ENCODE measurements around the gene TMEM156.
"Not testable (repeated sequence)": the region's sequence is repeated elsewhere in the genome, so short reads cannot be mapped to it uniquely, and the experiment has no call there.

TMEM156 gene

GRCh38 chr4:38988353-38988752 lies 43.9 kb downstream of the TMEM156 start:
- not testable (repeated sequence) for FAIRE-seq

- FAIRE-seq, result no peak
Observed at GRCh38 chr4:38987491-38987890, 44.7 kb downstream of the TMEM156 start.

- no peak for FAIRE-seq
Observed at GRCh38 chr4:38985410-38986100, 46.7 kb downstream of the TMEM156 start.

GRCh38 chr4:38983787-38984598 lies 48.2 kb downstream of the TMEM156 start:
- no peak for FAIRE-seq

GRCh38 chr4:38983291-38983690 lies 48.9 kb downstream of the TMEM156 start:
- no peak for FAIRE-seq

- FAIRE-seq, result no peak
Observed at GRCh38 chr4:38982361-38983095, 49.7 kb downstream of the TMEM156 start.

GRCh38 chr4:38980903-38981676 lies 51.1 kb downstream of the TMEM156 start:
- no peak for FAIRE-seq

GRCh38 chr4:38979511-38980230 lies 52.5 kb downstream of the TMEM156 start:
- no peak for FAIRE-seq

- FAIRE-seq, result no peak
Observed at GRCh38 chr4:38979081-38979480, 53.1 kb downstream of the TMEM156 start.

- FAIRE-seq, result no peak
Observed at GRCh38 chr4:38976308-38976707, 55.9 kb downstream of the TMEM156 start.

GRCh38 chr4:38968668-38969067 lies 63.5 kb downstream of the TMEM156 start:
- FAIRE-seq, result no peak

- no peak for FAIRE-seq
Observed at GRCh38 chr4:38967260-38968095, 64.7 kb downstream of the TMEM156 start.

GRCh38 chr4:38965866-38966265 lies 66.3 kb downstream of the TMEM156 start:
- no peak for FAIRE-seq

- FAIRE-seq, result no peak
Observed at GRCh38 chr4:38964942-38965775, 67.0 kb downstream of the TMEM156 start.

- FAIRE-seq, result not testable (repeated sequence)
Observed at GRCh38 chr4:38959248-38959647, 73.0 kb downstream of the TMEM156 start.

GRCh38 chr4:38958453-38959190 lies 73.6 kb downstream of the TMEM156 start:
- FAIRE-seq, result no peak

GRCh38 chr4:38957893-38958292 lies 74.3 kb downstream of the TMEM156 start:
- FAIRE-seq, result no peak

GRCh38 chr4:38957261-38957815 lies 74.9 kb downstream of the TMEM156 start:
- no peak for FAIRE-seq

- FAIRE-seq, result no peak
Observed at GRCh38 chr4:38955957-38956356, 76.3 kb downstream of the TMEM156 start.

All from A204.1 (cell line).